Transverse colon (tissue), 3 donors: ENCODE data around the gene KIF14.

ENCODE experiments used
- CTCF ChIP-seq, 5 experiments: fragments of 200-600 bp in 3 of 5; fragments of 450-650 bp in 2 of 5; sonication (generic) in 3 of 5; IDR thresholded peaks; 1 replicate in 2 of 5; 2 replicates in 3 of 5; pipeline ENCODE4 v1.5.1; 2016 to 2017; ENCODE audit warnings: antibody characterized with exemption in 5 of 5, inconsistent platforms in 3 of 5, mild to moderate bottlenecking in 2 of 5, moderate library complexity in 1 of 5
- EP300 ChIP-seq: sonication (generic); formaldehyde crosslinking; IDR thresholded peaks from one replicate; pipeline ENCODE4 v1.6.1; 2017; ENCODE audit warnings: antibody characterized with exemption, low read depth

- TF ChIP-seq EP300 (no peak), CTCF (IDR thresholded peaks at IDR 0.05) (no peak)
Measured at GRCh38 chr1:200546577-200546976, 74.0 kb downstream of the KIF14 start.
